ENCODE results near the gene FNIP2.
"Not testable (repeated sequence)": the region's sequence is repeated elsewhere in the genome, so short reads cannot be mapped to it uniquely, and the experiment has no call there.

The FNIP2 gene

DNA sequence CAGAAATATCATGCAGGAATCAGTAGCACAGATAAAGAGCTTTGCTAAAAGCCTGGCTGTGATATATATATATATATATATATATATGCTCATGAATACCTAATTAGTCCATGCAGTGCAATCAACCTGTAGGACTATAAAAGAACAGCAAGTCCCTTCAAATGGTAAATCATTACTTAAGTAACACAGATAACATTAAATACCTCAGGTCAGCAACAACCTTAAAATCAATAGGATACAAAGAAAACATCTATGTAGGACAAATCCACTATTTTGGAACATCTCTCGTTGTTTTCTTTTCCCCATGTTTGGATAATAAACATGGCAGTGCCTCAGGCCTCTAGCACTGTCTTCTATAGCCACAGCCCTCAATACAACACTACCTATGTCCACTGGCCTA lies 106.6 kb downstream of the FNIP2 start:
- no peak for DNase-seq

DNA sequence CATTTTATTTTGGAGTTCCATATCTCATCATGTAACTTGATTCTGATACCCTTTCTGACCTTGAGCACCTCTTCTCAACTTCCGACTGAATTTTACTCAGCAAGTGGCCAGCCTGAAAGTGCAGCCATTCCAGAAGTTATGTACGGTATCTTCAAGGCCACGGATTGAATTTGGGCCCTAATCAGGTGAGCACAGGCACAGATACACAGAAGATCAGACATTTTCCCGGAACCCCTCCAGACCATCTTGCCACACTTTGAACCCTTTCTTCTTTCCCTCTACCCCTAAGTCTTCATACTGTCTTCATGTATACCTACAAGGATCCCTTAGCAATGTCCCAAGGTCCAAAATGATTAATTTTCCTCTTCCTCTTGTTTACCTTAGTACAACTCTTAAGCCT lies 108.2 kb downstream of the FNIP2 start:
- no peak for DNase-seq

DNA sequence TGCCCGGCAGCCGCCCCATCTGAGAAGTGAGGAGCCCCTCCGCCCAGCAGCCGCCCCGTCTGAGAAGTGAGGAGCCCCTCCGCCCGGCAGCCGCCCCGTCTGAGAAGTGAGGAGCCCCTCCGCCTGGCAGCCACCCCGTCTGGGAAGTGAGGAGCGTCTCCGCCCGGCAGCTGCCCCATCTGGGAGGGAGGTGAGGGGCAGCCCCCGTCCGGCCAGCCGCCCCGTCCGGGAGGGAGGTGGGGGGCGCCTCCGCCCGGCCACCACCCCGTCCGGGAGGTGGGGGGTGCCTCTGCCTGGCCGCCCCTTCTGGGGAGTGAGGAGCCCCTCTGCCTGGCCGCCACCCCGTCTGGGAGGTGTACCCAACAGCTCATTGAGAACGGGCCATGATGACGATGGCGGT lies 113.3 kb downstream of the FNIP2 start:
- not testable (repeated sequence) for DNase-seq

DNA sequence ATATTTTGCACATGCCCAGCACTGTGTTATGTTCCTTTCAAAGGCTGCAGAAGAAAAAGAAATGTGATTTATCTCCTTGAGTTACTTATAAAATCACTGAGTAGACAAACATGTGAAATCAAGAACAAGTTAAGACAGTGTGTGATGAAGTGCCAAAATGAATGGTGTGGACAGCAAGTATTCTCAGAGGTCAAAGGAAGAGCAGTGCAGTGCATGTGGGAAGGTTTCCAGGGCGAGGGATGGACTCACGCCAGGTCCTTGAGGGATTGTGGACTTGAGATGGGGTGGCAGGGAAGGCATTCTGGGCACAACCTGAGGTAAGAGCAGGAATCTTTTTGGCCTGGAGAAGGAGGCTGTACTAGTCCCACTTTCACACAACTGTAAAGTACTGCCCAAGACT lies 115.5 kb downstream of the FNIP2 start:
- no peak for DNase-seq

DNA sequence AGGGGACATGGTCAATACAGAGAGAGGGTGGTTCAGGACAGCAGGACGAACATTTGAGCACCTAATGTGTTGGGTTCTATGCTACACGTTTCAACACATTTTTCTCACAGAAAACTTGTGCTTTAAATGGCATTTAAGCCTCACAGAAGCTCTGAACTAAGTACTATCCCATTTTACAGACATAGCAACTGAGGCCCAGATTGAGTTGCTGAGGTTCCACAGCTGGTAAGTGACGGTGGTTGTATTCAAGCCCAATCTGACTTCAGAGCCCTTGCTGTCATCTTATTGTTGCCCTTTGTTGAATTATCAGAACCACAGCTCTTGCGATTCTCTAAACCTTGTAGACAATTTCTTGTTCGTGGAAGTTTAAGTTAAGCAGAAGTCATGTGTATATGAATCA lies 116.7 kb downstream of the FNIP2 start:
- no peak for DNase-seq

DNA sequence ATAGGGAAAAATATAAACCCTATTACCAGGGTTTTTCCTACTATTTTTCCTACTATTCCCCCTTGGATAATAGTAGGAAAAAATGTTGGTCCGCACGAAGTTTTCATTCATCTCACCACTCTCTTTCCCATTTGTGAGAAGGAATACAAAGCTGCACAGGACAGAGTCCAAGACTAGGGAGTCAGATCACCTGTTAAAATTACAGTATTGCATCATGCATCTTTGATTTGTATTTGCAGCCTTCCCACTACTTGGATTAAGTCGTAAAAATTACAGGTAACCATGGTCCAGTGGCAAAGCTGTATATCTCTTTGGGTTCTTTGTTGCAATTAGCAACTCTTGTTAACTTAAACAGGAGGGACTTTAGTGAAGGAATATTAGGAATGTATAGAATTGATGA lies 121.5 kb downstream of the FNIP2 start:
- DNase-seq = no peak

DNA sequence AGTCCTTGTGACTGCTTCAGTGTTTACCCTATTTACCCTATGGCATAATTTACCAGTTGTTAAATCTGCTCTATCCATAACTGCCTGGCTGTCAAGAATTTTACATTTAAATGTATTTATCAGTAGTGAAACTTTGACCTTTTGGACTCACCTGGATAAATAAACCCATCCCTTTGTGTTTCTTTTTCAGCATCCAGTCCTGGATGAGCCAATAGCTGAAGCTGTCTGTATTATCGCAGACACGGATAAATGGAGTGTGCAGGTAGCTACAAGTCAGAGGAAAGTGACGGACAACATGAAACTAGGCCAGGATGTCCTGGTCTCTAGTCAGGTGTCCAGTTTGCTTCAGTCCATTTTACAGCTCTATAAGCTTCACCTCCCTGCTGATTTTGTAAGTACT lies 122.4 kb downstream of the FNIP2 start:
- no peak for DNase-seq

DNA sequence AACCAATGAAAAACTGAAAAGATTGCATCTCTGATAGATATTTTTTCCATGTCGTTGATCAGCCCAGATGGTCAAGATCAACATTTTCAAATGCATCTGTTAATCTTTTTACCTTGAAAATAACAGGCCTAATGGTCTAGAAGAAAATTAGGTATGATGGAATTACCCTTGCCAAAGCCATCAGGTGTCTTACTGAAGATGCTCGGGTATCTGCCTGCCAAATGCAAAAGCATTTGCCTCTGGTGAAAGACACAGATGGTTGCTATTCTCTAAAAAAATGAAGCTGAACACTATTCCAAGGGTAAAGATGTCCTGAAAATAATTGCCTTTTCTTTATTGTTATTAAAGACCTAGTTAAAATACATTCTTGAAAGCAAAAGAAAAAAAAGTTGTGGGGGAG lies 126.0 kb downstream of the FNIP2 start:
- no peak for DNase-seq

DNA sequence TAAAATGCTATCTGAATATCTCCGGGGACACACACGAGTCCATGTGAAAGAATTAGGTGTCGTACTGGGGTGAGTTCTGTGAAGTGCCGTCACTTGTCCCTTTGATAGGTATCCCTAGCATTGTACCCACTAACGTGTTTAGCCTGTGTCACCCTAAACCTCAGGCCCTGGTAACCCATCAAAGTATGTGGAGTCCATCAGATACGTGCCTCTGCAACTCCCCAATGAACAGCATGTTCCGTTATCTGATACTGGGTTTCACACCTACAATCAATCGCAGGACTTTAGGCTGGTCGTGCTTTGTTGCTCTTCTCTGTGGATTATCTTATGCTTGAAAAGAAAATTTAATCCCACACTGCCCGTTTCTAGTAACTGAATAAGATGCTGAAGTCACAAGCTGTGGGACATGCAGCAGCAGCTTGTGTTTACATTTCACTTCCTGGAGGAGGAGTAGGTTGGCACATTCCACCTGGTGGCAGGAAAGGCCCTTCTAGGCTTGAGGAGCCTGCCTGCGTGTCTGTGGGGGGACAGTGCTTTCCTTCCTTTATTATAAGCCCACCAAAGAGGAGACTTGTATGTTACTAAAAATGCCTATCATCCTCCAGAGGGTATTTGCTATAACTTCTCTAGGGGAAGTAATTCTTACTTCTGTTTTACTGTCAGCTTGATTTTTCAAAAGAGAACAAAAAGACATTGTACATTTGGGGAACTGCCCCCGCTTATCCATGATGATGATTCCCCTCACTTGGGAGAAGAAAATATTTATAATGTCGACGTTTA lies 127.2 kb downstream of the FNIP2 start:
- DNase-seq = no peak

DNA sequence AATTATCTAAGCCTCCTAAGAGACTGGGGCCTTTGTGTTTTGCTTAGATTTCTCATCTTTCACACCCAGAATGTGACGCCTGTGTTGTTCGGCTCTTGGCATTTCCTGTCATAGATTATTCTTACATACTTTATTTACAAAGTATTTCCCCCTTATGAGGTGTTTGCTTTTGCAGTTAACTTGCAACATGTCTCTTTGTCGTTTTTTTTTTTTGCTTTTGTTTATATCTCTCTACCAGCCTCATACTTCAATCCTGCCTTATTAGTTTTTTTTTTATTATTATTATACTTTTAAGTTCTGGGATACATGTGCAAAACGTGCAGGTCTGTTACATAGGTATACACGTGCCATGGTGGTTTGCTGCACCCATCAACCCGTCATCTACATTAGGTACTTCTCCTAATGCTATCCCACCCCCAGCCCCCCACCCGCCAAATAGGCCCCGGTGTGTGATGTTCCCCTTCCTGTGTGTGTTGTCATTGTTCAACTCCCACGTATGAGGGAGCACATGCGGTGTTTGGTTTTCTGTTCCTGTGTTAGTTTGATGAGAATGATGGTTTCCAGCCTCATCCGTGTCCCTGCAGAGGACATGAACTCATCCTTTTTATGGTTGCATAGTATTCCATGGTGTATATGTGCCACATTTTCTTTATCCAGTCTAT lies 127.9 kb downstream of the FNIP2 start:
- DNase-seq = not testable (repeated sequence)

DNA sequence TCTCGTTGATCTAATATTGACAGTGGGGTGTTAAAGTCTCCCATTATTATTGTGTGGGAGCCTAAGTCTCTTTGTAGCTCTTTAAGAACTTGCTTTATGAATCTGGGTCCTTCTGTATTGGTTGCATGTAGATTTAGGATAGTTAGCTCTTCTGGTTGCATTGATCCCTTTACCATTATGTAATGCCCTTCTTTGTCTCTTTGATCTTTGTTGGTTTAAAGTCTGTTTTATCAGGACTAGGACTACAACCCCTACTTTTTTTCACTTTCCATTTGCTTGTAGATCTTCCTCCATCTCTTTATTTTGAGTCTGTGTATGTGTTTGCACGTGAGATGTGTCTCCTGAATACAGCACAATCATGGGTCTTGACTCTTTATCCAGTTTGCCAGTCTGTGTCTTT lies 131.6 kb downstream of the FNIP2 start:
- DNase-seq = not testable (repeated sequence)

DNA sequence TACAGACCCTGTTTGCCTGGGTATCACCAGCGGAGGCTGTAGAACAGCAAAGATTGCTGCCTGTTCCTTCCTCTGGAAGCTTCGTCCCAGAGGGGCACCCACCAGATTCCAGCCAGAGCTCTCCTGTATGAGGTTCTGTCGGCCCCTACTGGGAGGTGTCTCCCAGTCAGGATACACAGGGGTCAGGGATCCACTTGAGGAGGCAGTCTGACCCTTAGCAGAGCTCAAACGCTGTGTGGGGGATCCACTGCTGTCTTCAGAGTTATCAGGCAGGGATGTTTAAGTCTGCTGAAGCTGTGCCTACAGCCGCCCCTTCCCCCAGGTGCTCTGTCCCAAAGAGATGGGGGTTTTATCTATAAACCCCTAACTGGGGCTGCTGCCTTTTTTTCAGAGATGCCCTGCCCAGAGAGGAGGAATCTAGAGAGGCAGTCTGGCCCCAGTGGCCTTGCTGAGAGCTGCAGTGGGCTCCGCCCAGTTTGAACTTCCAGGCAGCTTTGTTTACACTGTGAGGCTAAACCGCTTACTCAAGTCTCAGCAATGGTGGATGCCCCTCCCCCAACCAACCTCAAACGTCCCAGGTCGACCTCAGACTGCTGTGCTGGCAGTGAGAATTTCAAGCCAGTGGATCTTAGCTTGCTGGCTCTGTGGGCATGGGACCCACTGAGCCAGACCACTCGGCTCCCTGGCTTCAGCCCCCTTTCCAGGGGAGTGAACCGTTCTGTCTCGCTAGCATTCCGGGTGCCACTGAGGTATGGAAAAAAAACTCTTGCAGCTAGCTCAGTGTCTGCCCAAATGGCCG lies 133.7 kb downstream of the FNIP2 start:
- not testable (repeated sequence) for DNase-seq

DNA sequence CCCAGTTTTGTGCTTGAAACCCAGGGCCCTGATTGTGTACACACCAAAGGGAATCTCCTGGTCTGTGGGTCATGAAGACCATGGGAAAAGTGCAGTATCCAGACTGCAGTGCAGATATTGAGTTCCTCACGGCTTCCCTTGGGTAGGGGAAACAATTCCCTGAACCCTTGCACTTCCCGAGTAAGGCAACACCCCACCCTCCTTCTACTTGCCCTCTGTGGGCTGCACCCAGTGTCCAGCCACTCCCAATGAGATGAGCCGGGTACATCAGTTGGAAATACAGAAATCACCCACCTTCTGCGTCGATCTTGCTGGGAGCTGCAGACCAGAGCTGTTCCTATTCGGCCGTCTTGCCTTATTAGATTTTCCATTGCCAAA lies 134.2 kb downstream of the FNIP2 start:
- DNase-seq = no peak

DNA sequence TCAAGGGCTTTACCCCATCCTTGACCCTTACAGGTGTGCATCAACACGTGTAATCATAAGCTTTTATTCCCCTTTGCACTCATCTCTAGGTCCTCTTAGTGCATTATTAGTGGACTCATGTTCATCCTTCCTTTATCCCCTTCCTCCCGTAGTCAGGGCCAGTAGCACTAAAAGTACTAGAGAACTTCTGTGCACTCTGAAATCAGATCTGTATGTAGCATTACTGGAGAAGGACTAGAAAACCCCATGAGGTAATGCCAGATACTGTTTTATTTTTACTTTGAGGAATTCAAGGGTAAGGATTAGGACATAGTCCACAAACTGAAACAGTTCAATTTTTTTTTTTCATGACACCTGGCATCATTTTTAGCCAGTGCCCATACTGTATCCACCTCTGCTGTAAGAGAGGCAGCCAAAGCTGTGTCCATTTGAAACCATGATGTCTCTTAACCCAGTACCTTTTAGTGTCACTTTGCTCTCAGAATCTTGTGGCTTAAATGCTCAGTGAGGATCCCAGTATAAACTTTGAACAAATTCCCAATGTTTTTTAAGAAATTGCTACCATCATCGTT lies 134.7 kb downstream of the FNIP2 start:
- no peak for DNase-seq

DNA sequence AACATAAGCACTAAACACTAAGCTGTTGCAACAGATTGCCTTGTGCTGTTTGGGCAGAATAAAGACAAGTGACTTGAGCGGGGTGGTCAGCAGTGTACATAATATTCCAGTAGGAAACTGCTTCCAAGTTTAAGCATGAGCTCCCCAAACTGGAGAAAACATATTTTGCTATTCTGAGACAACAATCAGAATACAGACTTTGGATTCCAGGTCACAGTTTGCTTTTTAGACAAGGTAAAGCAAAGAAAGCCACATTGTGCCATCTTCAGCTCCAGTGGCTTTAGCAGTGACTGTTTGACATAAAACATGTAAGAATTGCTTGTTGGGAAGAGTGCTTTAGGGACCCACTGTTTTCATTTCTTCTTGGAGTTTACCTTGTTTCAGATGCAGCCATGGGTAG lies 136.0 kb downstream of the FNIP2 start:
- no peak for DNase-seq

DNA sequence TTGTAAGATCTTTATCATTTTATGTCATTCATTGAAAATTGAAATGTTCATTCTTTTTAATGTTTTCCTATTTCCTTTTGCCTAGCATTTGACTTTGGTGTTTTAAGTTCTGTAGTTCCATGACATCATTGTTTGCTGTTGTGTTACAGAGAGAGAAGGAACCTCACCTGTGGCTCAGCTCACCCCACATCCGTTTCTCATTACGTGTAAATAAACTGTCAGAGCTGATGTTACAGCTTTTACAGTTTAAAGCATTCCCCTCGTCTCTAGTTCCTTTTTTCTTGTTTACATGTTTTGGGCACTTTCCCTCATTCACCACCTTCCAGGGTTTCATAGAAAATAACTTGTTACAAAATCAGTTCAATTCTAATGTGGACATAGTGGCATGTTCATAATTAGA lies 137.2 kb downstream of the FNIP2 start:
- DNase-seq = no peak

DNA sequence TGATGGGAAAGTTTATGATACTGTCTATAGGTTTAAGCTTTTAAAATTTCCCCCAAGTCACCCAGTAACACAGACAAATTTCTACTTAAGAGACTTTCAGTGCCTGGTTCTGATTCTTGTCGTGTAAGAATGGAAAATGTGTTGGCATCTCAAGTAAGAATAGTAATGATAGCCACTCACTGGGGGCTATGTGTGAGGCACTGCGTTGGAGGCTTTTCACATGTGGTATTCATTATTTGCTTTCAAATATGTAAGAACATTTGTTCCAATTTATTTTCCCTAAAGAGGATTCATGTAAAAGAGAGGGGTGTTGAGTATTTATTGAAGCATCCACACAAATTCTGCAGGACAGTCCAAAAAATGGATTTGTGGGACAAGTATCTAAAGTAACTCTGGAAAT lies 143.6 kb downstream of the FNIP2 start:
- DNase-seq = no peak

DNA sequence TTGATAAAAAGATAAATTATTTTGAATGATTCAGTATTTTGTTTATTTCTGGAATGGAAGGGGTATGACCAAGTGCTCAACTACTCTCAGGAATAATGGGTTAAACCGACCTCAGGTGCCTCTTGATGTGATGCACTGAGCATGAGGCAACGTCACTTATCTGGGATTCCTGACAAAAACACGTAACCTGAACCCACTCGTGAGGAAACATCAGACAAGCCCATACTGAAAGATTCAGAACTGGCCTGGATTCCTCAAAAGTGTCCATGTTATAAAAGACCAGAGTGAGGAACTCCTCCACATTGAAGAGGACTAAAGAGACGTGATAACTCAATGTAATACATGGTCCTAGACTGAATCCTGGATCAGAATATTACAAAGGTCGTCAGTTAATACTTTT lies 144.0 kb downstream of the FNIP2 start:
- DNase-seq = no peak

DNA sequence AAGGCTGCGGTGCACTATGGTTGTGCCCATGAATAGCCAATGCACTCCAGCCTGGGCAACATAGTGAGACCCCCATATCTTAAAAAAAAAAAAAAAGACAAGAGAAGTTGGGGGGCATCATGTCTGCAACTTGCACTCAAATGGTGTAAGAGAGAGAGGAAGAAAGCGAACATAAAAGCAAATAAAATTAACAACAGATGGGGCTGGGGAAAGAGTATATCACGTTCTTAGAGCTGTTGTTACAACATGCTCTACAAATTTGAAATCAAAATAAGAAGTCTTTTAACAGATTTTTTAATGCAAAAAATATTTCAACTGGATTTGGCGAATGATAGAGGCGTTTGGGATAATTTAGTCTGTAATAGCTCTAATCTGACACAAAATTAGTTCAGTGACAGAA lies 144.9 kb downstream of the FNIP2 start:
- no peak for DNase-seq

DNA sequence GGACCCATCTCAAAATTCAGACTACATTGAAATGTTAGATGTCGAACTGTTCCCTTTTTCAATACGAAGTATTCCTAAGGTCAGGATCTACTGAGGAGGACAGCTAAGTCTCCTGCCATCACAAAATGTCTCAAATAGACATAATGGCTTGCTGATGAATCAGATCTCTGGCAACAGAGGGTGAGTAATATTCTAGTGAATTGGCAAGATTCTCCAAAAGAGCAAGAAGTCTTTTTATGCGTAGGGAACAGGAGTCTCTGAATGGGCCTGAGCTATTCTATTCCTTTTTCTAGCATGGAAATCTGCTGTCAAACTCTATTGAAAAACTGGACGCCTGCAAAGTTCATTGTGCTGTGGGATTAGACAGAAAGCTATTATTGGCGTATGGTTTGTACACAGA lies 145.4 kb downstream of the FNIP2 start:
- no peak for DNase-seq

DNA sequence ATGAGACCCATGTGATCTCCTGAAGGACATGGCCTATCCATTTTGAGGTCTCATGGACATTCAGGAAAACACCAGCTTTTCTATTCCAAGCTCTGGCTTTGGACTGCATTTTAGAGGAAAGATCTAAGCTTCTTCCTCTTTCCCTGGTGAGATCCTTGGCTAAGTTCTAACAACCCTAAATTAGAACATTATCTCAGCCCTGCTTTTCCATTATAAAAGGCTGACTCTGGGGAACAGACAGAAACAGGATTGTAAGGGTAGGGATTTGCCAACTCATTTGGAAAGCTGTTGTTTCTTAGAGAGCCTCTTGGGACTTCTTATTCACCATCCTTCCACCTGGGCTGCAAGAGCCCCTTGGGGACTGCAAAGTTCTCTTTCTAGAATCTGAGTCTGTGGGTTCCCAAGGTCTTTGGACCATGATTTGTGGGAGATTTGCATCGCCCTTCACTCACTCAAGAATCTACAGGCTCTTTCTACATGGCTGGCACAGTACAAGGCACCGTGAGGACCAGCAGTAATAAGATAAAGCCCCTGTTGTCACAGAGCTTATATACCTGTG lies 146.9 kb downstream of the FNIP2 start:
- no peak for DNase-seq

DNA sequence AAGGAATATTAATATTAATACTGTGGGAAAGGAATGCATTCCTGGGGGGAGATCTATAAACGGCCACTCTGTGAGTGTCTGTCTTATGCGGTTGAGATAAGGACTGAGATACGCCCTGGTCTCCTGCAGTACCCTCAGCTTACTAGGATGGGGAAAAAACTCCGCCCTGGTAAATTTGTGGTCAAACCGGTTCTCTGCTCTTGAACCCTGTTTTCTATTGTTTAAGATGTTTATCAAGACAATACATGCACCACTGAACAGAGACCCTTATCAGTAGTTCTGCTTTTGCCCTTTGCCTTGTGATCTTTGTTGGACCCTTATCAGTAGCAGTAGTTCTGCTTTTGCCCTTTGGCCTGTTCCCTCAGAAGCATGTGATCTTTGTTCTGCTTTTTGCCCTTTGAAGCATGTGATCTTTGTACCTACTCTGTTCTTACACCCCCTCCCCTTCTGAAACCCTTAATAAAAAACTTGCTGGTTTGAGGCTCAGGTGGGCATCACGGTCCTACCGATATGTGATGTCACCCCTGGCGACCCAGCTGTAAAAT lies 151.7 kb downstream of the FNIP2 start:
- not testable (repeated sequence) for DNase-seq

DNA sequence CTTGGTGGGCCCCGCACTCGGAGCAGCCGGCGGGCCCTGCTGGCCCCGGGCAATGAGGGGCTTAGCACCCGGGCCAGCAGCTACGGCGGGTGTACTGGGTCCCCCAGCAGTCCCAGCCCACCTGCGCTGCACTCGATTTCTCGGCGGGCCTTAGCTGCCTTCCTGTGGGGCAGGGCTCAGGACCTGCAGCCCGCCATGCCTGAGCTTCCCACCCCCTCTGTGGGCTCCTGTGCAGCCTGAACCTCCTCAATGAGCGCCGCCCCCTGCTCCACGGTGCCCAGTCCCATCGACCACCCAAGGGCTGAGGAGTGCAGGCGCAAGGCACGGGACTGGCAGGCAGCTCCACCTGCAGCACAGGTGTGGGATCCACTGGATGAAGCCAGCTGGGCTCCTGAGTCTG lies 158.9 kb downstream of the FNIP2 start:
- not testable (repeated sequence) for DNase-seq

Data from activated T-cell treated with anti-CD3 and anti-CD28 coated beads for 4 hours (primary cell).